BJ (cell line): ENCODE data around the gene C4orf54. TPM values are rescaled to one million over a fixed set of nuclear protein-coding genes. Genes with fewer than 3 reads are reported as not detected.

Experiments
- CTCF ChIA-PET: fragments of 350-600 bp; formaldehyde crosslinking; extraction: SDS; loops from one replicate; lab custom pipeline; 2021; ENCODE audit warnings: antibody characterized with exemption, inconsistent platforms; lab: Yijun Ruan, JAX
- POLR2A ChIA-PET: fragments of 300-600 bp; sonication (Branson Sonifier 250); formaldehyde crosslinking; extraction: SDS; loops from one replicate; lab custom pipeline; 2021; ENCODE audit warnings: antibody characterized with exemption; lab: Charles Lee
- DNase-seq: peaks from one replicate; pipeline ENCODE4 v3.0.0-alpha.2; 2011; ENCODE audit warnings: low read depth
- H3K27me3 ChIP-seq: 2 replicates; pipeline ENCODE4 v1.6.0; 2011; ENCODE audit warnings: low read length; ENCODE audit not compliant: control insufficient read depth, insufficient read depth
- H3K36me3 ChIP-seq: 2 replicates; pipeline ENCODE4 v1.5.1; 2011; ENCODE audit warnings: low read length; ENCODE audit not compliant: control insufficient read depth, insufficient read depth
- H3K4me3 ChIP-seq: 2 replicates; pipeline ENCODE4 v1.5.1; 2011; ENCODE audit warnings: low read depth, mild to moderate bottlenecking, control low read depth, low read length
- CTCF ChIP-seq: IDR thresholded peaks from 2 replicates; pipeline ENCODE4 v1.5.1; 2011; ENCODE audit warnings: low read depth, mild to moderate bottlenecking, control low read depth, inconsistent platforms, low read length, moderate library complexity; ENCODE audit not compliant: insufficient read depth
- polyA plus RNA-seq: library from polyadenylated mRNA; depleted of rRNA; stranded (reverse); fragments of >200 nt; gene quantifications from 2 replicates; pipeline ENCODE4 v1.2.3, GENCODE V29; 2011

Gene C4orf54
- polyA plus RNA-seq, 1 experiment: not detected

GRCh38 chr4:99645036-99645435 is 12.6 kb downstream of the C4orf54 start:
- Histone ChIP-seq H3K36me3 (no peaks in the 10 kb centered on the region), H3K4me3 (no peak overlapping the region), H3K27me3 (peaks cover 3% of the 10 kb centered on the region; the same call in 1 of the 2 replicates)
- TF ChIP-seq CTCF: no peak
- ChIA-PET CTCF (no interaction called here), POLR2A (no interaction called here)
- DNase-seq: no peak

- DNase-seq: no peak
- peaks cover 3% of the 10 kb centered on the region; the same call in 1 of the 2 replicates for H3K27me3 ChIP-seq
- POLR2A ChIA-PET: no interaction called here
- no peaks in the 10 kb centered on the region for H3K36me3 ChIP-seq
- no peak for TF ChIP-seq CTCF
- no peak overlapping the region for H3K4me3 ChIP-seq
- CTCF ChIA-PET: no interaction called here
Observed at GRCh38 chr4:99644453-99644852, 13.2 kb downstream of the C4orf54 start.

- Histone ChIP-seq H3K4me3 (no peak overlapping the region), H3K27me3 (peaks cover 3% of the 10 kb centered on the region; the same call in 1 of the 2 replicates), H3K36me3 (no peaks in the 10 kb centered on the region)
- no peak for DNase-seq
- ChIA-PET CTCF (no interaction called here), POLR2A (no interaction called here)
- TF ChIP-seq CTCF: no peak
Observed at GRCh38 chr4:99642725-99643489, 14.7 kb downstream of the C4orf54 start.

GRCh38 chr4:99640676-99641075 is 17.0 kb downstream of the C4orf54 start:
- POLR2A ChIA-PET: no interaction called here
- no peak for DNase-seq
- CTCF ChIA-PET: no interaction called here
- TF ChIP-seq CTCF: no peak
- Histone ChIP-seq H3K4me3 (no peak overlapping the region), H3K36me3 (no peaks in the 10 kb centered on the region), H3K27me3 (no peaks in the 10 kb centered on the region)

- CTCF ChIA-PET: no interaction called here
- Histone ChIP-seq H3K27me3 (no peaks in the 10 kb centered on the region), H3K4me3 (no peak overlapping the region), H3K36me3 (no peaks in the 10 kb centered on the region)
- TF ChIP-seq CTCF: no peak
- POLR2A ChIA-PET: no interaction called here
- DNase-seq: no peak
Observed at GRCh38 chr4:99637174-99637573, 20.5 kb downstream of the C4orf54 start.
